Measurements from ENCODE around the gene KDM4F. TPM values are rescaled to one million over a fixed set of nuclear protein-coding genes. Genes with fewer than 3 reads are reported as not detected.
"Not testable (repeated sequence)": the region's sequence is repeated elsewhere in the genome, so short reads cannot be mapped to it uniquely, and the experiment has no call there.

KDM4F gene
- total RNA-seq, 2 donors from 2014 or later, result not detected

- Histone ChIP-seq H3K36me3 (no peaks in the 10 kb centered on the region), H3K4me3 (no peak within 1 kb of the TSS), H3K4me1 (ENCODE audit: control insufficient read depth in 1 of 2, low read depth in 2 of 2) (no peaks in the 10 kb centered on the region), H3K9me3 (no peaks in the 10 kb centered on the region), H3K27ac (no peak within 1 kb of the TSS), H3K27me3 (replicated peaks; ENCODE audit: insufficient read depth) (no peaks in the 10 kb centered on the region)
- TF ChIP-seq CTCF (IDR thresholded peaks at IDR 0.05), result no peak
- DNase-seq (ENCODE audit: low spot score) (no peak), ATAC-seq (ENCODE audit: insufficient number of reproducible peaks, low FRiP score, low read depth) (no peak)
Observed at GRCh38 chr11:95024958-95025357, 24.3 kb upstream of the KDM4F start, which contains the start of gene KDM4E. Gene KDM4E (plus strand): TSS chr11:95025258. CDS start chr11:95025558, 300 bp downstream.

GRCh38 chr11:95025594-95025993 lies 23.6 kb upstream of the KDM4F start:
- not testable (repeated sequence) for DNase-seq (ENCODE audit: low spot score); ATAC-seq (ENCODE audit: insufficient number of reproducible peaks, low FRiP score, low read depth); H3K4me1 ChIP-seq (ENCODE audit: control insufficient read depth in 1 of 2, low read depth in 2 of 2); H3K36me3 ChIP-seq; H3K27me3 ChIP-seq (replicated peaks; ENCODE audit: insufficient read depth); H3K27ac ChIP-seq; H3K4me3 ChIP-seq; H3K9me3 ChIP-seq

GRCh38 chr11:95028357-95028756 lies 20.9 kb upstream of the KDM4F start:
- Histone ChIP-seq H3K27ac (no peak overlapping the region), H3K36me3 (no peaks in the 10 kb centered on the region), H3K4me1 (ENCODE audit: control insufficient read depth in 1 of 2, low read depth in 2 of 2) (no peaks in the 10 kb centered on the region), H3K9me3 (no peaks in the 10 kb centered on the region), H3K4me3 (no peak overlapping the region), H3K27me3 (replicated peaks; ENCODE audit: insufficient read depth) (no peaks in the 10 kb centered on the region)
- DNase-seq (ENCODE audit: low spot score), result no peak
- ATAC-seq (ENCODE audit: insufficient number of reproducible peaks, low FRiP score, low read depth), result no peak
- no peak for TF ChIP-seq CTCF (IDR thresholded peaks at IDR 0.05)

- Histone ChIP-seq H3K27ac (no peak overlapping the region), H3K9me3 (no peaks in the 10 kb centered on the region), H3K36me3 (no peaks in the 10 kb centered on the region), H3K4me1 (ENCODE audit: control insufficient read depth in 1 of 2, low read depth in 2 of 2) (no peaks in the 10 kb centered on the region), H3K4me3 (no peak overlapping the region), H3K27me3 (replicated peaks; ENCODE audit: insufficient read depth) (no peaks in the 10 kb centered on the region)
- no peak for TF ChIP-seq CTCF (IDR thresholded peaks at IDR 0.05)
- DNase-seq (ENCODE audit: low spot score) (no peak), ATAC-seq (ENCODE audit: insufficient number of reproducible peaks, low FRiP score, low read depth) (no peak)
Observed at GRCh38 chr11:95033051-95033450, 16.2 kb upstream of the KDM4F start.

- Histone ChIP-seq H3K4me3 (no peak overlapping the region), H3K9me3 (no peaks in the 10 kb centered on the region), H3K36me3 (no peaks in the 10 kb centered on the region), H3K27me3 (replicated peaks; ENCODE audit: insufficient read depth) (no peaks in the 10 kb centered on the region), H3K27ac (no peak overlapping the region), H3K4me1 (ENCODE audit: control insufficient read depth in 1 of 2, low read depth in 2 of 2) (no peaks in the 10 kb centered on the region)
- DNase-seq (ENCODE audit: low spot score) (no peak), ATAC-seq (ENCODE audit: insufficient number of reproducible peaks, low FRiP score, low read depth) (no peak)
- no peak for TF ChIP-seq CTCF (IDR thresholded peaks at IDR 0.05)
Observed at GRCh38 chr11:95035316-95035715, 13.9 kb upstream of the KDM4F start.

GRCh38 chr11:95037356-95038035 lies 11.7 kb upstream of the KDM4F start:
- not testable (repeated sequence) for H3K27ac ChIP-seq; H3K27me3 ChIP-seq (replicated peaks; ENCODE audit: insufficient read depth); ATAC-seq (ENCODE audit: insufficient number of reproducible peaks, low FRiP score, low read depth); H3K9me3 ChIP-seq; DNase-seq (ENCODE audit: low spot score); H3K4me1 ChIP-seq (ENCODE audit: control insufficient read depth in 1 of 2, low read depth in 2 of 2); H3K36me3 ChIP-seq
- peak overlapping the region; percentile 43 for H3K4me3 ChIP-seq

Data from thoracic aorta (tissue), 2 donors.